H9 (cell line): ENCODE results near the gene BSN. TPM values are rescaled to one million over a fixed set of nuclear protein-coding genes. Genes with fewer than 3 reads are reported as not detected.

Source experiments
- DNase-seq: peaks from one replicate; pipeline ENCODE4 v3.0.0-alpha.2; 2017
- H2AFZ ChIP-seq: one replicate; pipeline ENCODE4 v1.6.1; 2013; ENCODE audit warnings: mild to moderate bottlenecking, low read length, control low read depth, moderate library complexity
- H2AK5ac ChIP-seq: 2 replicates; pipeline ENCODE4 v1.6.1; 2013; ENCODE audit warnings: low read length, control low read depth, mixed read lengths; ENCODE audit not compliant: insufficient read length
- H2BK120ac ChIP-seq: one replicate; pipeline ENCODE4 v1.6.1; 2013; ENCODE audit warnings: low read depth, mild to moderate bottlenecking, low read length, control low read depth, inconsistent platforms; ENCODE audit not compliant: poor library complexity, severe bottlenecking
- H2BK12ac ChIP-seq: 2 replicates; pipeline ENCODE4 v1.6.1; 2013; ENCODE audit warnings: low read length, control low read depth, mixed read lengths, low read depth; ENCODE audit not compliant: insufficient read length
- H2BK15ac ChIP-seq: 2 replicates; pipeline ENCODE4 v1.6.1; 2013; ENCODE audit warnings: low read depth, low read length, control low read depth
- H2BK20ac ChIP-seq: one replicate; pipeline ENCODE4 v1.6.1; 2013; ENCODE audit warnings: low read depth, mild to moderate bottlenecking, low read length, control low read depth, inconsistent platforms; ENCODE audit not compliant: poor library complexity, severe bottlenecking
- H2BK5ac ChIP-seq: 2 replicates; pipeline ENCODE4 v1.6.1; 2013; ENCODE audit warnings: low read length, control low read depth, mixed read lengths; ENCODE audit not compliant: insufficient read length
- H3K14ac ChIP-seq: 2 replicates; pipeline ENCODE4 v1.6.1; 2013; ENCODE audit warnings: low read length, control low read depth; ENCODE audit not compliant: insufficient read depth
- H3K18ac ChIP-seq: 2 replicates; pipeline ENCODE4 v1.6.1; 2013; ENCODE audit warnings: low read depth, mild to moderate bottlenecking, mixed read lengths, low read length, control low read depth; ENCODE audit not compliant: insufficient read length
- H3K23ac ChIP-seq: 2 replicates; pipeline ENCODE4 v1.6.1; 2013; ENCODE audit warnings: low read length, control low read depth, mixed read lengths, low read depth; ENCODE audit not compliant: insufficient read length
- H3K23me2 ChIP-seq: 2 replicates; pipeline ENCODE4 v1.6.1; 2013; ENCODE audit warnings: low read depth, mild to moderate bottlenecking, mixed read lengths, low read length, control low read depth; ENCODE audit not compliant: insufficient read length, poor library complexity, severe bottlenecking
- H3K27ac ChIP-seq: 2 replicates; pipeline ENCODE4 v1.5.1; 2013; ENCODE audit warnings: low read length, control low read depth, mixed read lengths, low read depth; ENCODE audit not compliant: insufficient read length
- H3K27me3 ChIP-seq: 2 replicates; pipeline ENCODE4 v1.6.1; 2013; ENCODE audit warnings: low read length, control low read depth, inconsistent platforms; ENCODE audit not compliant: insufficient read depth
- H3K4ac ChIP-seq: 2 replicates; pipeline ENCODE4 v1.6.1; 2013; ENCODE audit warnings: low read depth, mild to moderate bottlenecking, control low read depth, inconsistent platforms, low read length, moderate library complexity
- H3K4me1 ChIP-seq: 2 replicates; pipeline ENCODE4 v1.6.1; 2013; ENCODE audit warnings: low read length, control low read depth, inconsistent platforms; ENCODE audit not compliant: insufficient read depth
- H3K4me2 ChIP-seq: 2 replicates; pipeline ENCODE4 v1.6.1; 2013; ENCODE audit warnings: low read length, control low read depth, mixed read lengths; ENCODE audit not compliant: insufficient read length, insufficient read depth
- H3K56ac ChIP-seq: 2 replicates; pipeline ENCODE4 v1.6.1; 2013; ENCODE audit warnings: low read depth, mild to moderate bottlenecking, mixed read lengths, low read length, control low read depth; ENCODE audit not compliant: insufficient read length
- H3K79me1 ChIP-seq: 2 replicates; pipeline ENCODE4 v1.6.1; 2013; ENCODE audit warnings: low read depth, mild to moderate bottlenecking, moderate library complexity, low read length, control low read depth, inconsistent platforms; ENCODE audit not compliant: insufficient read depth, poor library complexity, severe bottlenecking
- H3K79me2 ChIP-seq: 2 replicates; pipeline ENCODE4 v1.6.1; 2013; ENCODE audit warnings: low read length, control low read depth, inconsistent platforms; ENCODE audit not compliant: insufficient read depth
- H3K9ac ChIP-seq: 2 replicates; pipeline ENCODE4 v1.6.1; 2013; ENCODE audit warnings: low read length, control low read depth, mixed read lengths; ENCODE audit not compliant: insufficient read length; ENCODE audit errors: extremely low read depth
- H3K9me3 ChIP-seq: one replicate; pipeline ENCODE4 v1.6.1; 2013; ENCODE audit warnings: low read depth, low read length, inconsistent platforms; ENCODE audit not compliant: control insufficient read depth
- H3T11ph ChIP-seq: one replicate; pipeline ENCODE4 v1.6.1; 2013; ENCODE audit warnings: mild to moderate bottlenecking, low read length, control low read depth, inconsistent platforms
- H4K20me1 ChIP-seq: one replicate; pipeline ENCODE4 v1.6.1; 2013; ENCODE audit not compliant: control insufficient read depth, insufficient read length, insufficient read depth
- H4K5ac ChIP-seq: 2 replicates; pipeline ENCODE4 v1.6.1; 2013; ENCODE audit warnings: low read depth, mild to moderate bottlenecking, mixed read lengths, low read length, control low read depth; ENCODE audit not compliant: insufficient read length
- H4K8ac ChIP-seq: replicated peaks from 2 replicates; pipeline ENCODE4 v1.6.1; 2013; ENCODE audit warnings: low read length, control low read depth, mixed read lengths, low read depth; ENCODE audit not compliant: insufficient read length
- H4K91ac ChIP-seq: 2 replicates; pipeline ENCODE4 v1.6.1; 2013; ENCODE audit warnings: low read depth, mild to moderate bottlenecking, moderate library complexity, mixed read lengths, low read length, control low read depth; ENCODE audit not compliant: insufficient read length
- H3K27ac Mint-ChIP-seq, 3 experiments: 2 replicates in 2 of 3; 3 replicates in 1 of 3; pipeline ENCODE4 v1.8.0; 2020 to 2021; ENCODE audit warnings: mixed read lengths in 3 of 3, mild to moderate bottlenecking in 1 of 3, moderate library complexity in 1 of 3
- H3K27me3 Mint-ChIP-seq: 2 replicates; pipeline ENCODE4 v1.8.0; 2021; ENCODE audit warnings: low read depth, mild to moderate bottlenecking, moderate library complexity, mixed read lengths
- H3K36me3 Mint-ChIP-seq, 3 experiments: 2 replicates in 2 of 3; 3 replicates in 1 of 3; pipeline ENCODE4 v1.8.0; 2020 to 2021; ENCODE audit warnings: low read depth in 3 of 3, mixed read lengths in 3 of 3; ENCODE audit not compliant: insufficient read depth in 1 of 3
- H3K4me1 Mint-ChIP-seq, 2 experiments: 2 replicates each; pipeline ENCODE4 v1.8.0; 2020; ENCODE audit warnings: mixed read lengths in 2 of 2
- H3K4me3 Mint-ChIP-seq, 2 experiments: 2 replicates in 1 of 2; 3 replicates in 1 of 2; pipeline ENCODE4 v1.8.0; 2020 to 2021; ENCODE audit warnings: mild to moderate bottlenecking in 2 of 2, mixed read lengths in 2 of 2, moderate library complexity in 1 of 2
- H3K9me3 Mint-ChIP-seq, 2 experiments: 2 replicates in 1 of 2; 3 replicates in 1 of 2; pipeline ENCODE4 v1.8.0; 2020; ENCODE audit warnings: mild to moderate bottlenecking in 2 of 2, mixed read lengths in 2 of 2, moderate library complexity in 1 of 2
- CTCF ChIP-seq: fragments of 200-600 bp; sonication (generic); conservative IDR thresholded peaks from 3 replicates; pipeline ENCODE4 v1.8.0; 2021; ENCODE audit warnings: antibody characterized with exemption, mild to moderate bottlenecking
- WGBS: extraction: QIAGEN DNeasy Blood & Tissue Kit; methylation state at CpG from one replicate; pipeline ENCODE4 v1.1.7; 2013; ENCODE audit warnings: missing lambda C conversion rate, low lambda C conversion rate, mixed read lengths; ENCODE audit not compliant: insufficient read length; ENCODE audit errors: extremely low coverage; 5-methylcytosine and 5-hydroxymethylcytosine counted together
- total RNA-seq: library from RNA; stranded (reverse); gene quantifications from 2 replicates; pipeline ENCODE4 v1.2.1, GENCODE V29; 2021

BSN gene
- total RNA-seq, 1 experiment from 2014 or later, result 2.4 TPM

GRCh38 chr3:49681543-49681942, 127.3 kb downstream of the BSN start:
- no peak for DNase-seq
- Histone ChIP-seq H3K9me3 (no peaks in the 10 kb centered on the region), H3K79me1 (no peaks in the 10 kb centered on the region), H2BK12ac (no peak overlapping the region), H3K14ac (no peak overlapping the region), H3K27me3 (no peaks in the 10 kb centered on the region), H3K23me2 (no peaks in the 10 kb centered on the region), H4K20me1 (no peaks in the 10 kb centered on the region), H3K4me2 (no peak overlapping the region), H3K56ac (no peak overlapping the region), H2BK120ac (no peak overlapping the region), H3K23ac (no peak overlapping the region), H3K27ac (no peak overlapping the region), H2AFZ (no peak overlapping the region), H4K91ac (no peak overlapping the region), H2BK15ac (no peak overlapping the region), H4K8ac (no peak overlapping the region), H2BK20ac (no peak overlapping the region), H3K9ac (no peak overlapping the region), H3K4me1 (no peaks in the 10 kb centered on the region), H2AK5ac (no peak overlapping the region), H4K5ac (no peak overlapping the region), H2BK5ac (no peak overlapping the region), H3K4ac (no peak overlapping the region), H3K18ac (no peak overlapping the region), H3K79me2 (no peaks in the 10 kb centered on the region), H3T11ph (no peak overlapping the region)
- H3K4me1 Mint-ChIP-seq, result peaks cover 4% of the 10 kb centered on the region in 2 experiments
- no CpG with 5 or more reads among the region's 4 CpGs for WGBS
- no peak for TF ChIP-seq CTCF
- no peaks in the 10 kb centered on the region for H3K9me3 Mint-ChIP-seq
- H3K4me3 Mint-ChIP-seq, result no peak overlapping the region
- peaks cover 30 to 69% (median 63%) of the 10 kb centered on the region in 3 experiments; a peak in 6 of 7 replicates for H3K36me3 Mint-ChIP-seq
- no peaks in the 10 kb centered on the region for H3K27me3 Mint-ChIP-seq
- H3K27ac Mint-ChIP-seq, result no peak overlapping the region
